A549 (cell line): Measurements from ENCODE around the gene MESP1.

Experiments used
- CEBPB ChIP-seq, 2 experiments: fragments of >200 bp in 1 of 2; sonication (Bioruptor Twin) in 1 of 2; formaldehyde crosslinking in 1 of 2; IDR thresholded peaks; 2 replicates each; pipeline ENCODE4 v1.6.1; 2012 to 2016
- CTCF ChIP-seq: fragments of >200 bp; sonication (Bioruptor Twin); formaldehyde crosslinking; IDR thresholded peaks from 3 replicates; pipeline ENCODE4 v1.5.1; 2016
- ELK1 ChIP-seq: fragments of 150-350 bp; IDR thresholded peaks from 2 replicates; pipeline ENCODE4 v1.6.1; 2014; ENCODE audit warnings: low read depth, mild to moderate bottlenecking, low read length
- HOXA7 ChIP-seq: fragments of 250-450 bp; sonication (Bioruptor Pico); IDR thresholded peaks from 2 replicates; pipeline ENCODE4 v1.5.0; 2020; ENCODE audit warnings: mild to moderate bottlenecking, moderate library complexity
- NR3C1 ChIP-seq: fragments of >200 bp; sonication (Bioruptor Twin); formaldehyde crosslinking; IDR thresholded peaks from 3 replicates; pipeline ENCODE4 v1.6.1; 2017
- PBX3 ChIP-seq: IDR thresholded peaks from 2 replicates; pipeline ENCODE4 v1.6.1; 2012
- POLR2A ChIP-seq: IDR thresholded peaks from 2 replicates; pipeline ENCODE4 v1.6.1; 2012; ENCODE audit warnings: mild to moderate bottlenecking, low read length
- RFX5 ChIP-seq: fragments of 450-650 bp; IDR thresholded peaks from 2 replicates; pipeline ENCODE4 v1.7.1; 2014; ENCODE audit warnings: antibody characterized with exemption, mild to moderate bottlenecking, moderate library complexity
- TFCP2L1 ChIP-seq: fragments of 250-450 bp; sonication (Bioruptor Pico); IDR thresholded peaks from 2 replicates; pipeline ENCODE4 v1.5.0; 2021; ENCODE audit warnings: mild to moderate bottlenecking
- USF2 ChIP-seq: fragments of 450-650 bp; IDR thresholded peaks from 2 replicates; pipeline ENCODE4 v1.6.1; 2014; ENCODE audit warnings: antibody characterized with exemption

- no peak for TF ChIP-seq CTCF
- TF ChIP-seq PBX3: no peak
- TF ChIP-seq TFCP2L1 (CRISPR knock-in tag): no peak
- no peak for TF ChIP-seq ELK1
- TF ChIP-seq HOXA7 (CRISPR knock-in tag): no peak
- no peak for TF ChIP-seq USF2
- no peak for TF ChIP-seq POLR2A
- TF ChIP-seq RFX5: no peak
- no peak for TF ChIP-seq CEBPB (IDR thresholded peaks at IDR 0.05)
- TF ChIP-seq NR3C1: no peak
These were observed 39.2 kb upstream of the MESP1 start for GRCh38 chr15:89790206-89790605.
